A549 (cell line): ENCODE measurements around the gene SMTN. TPM values are rescaled to one million over a fixed set of nuclear protein-coding genes. Genes with fewer than 3 reads are reported as not detected.
"Not testable (repeated sequence)": the region's sequence is repeated elsewhere in the genome, so short reads cannot be mapped to it uniquely, and the experiment has no call there.

ENCODE experiments used
- ATAC-seq, 2 experiments: fragments of 200-7000 bp in 1 of 2; fragments of >200 bp in 1 of 2; cut with Nextera tagmentation in 1 of 2; cut with Tn5 transposase in 1 of 2; 3 replicates each; pipeline versions ENCODE4 v1.8.0 to v1.9.1; 2018 to 2020; ENCODE audit warnings: mild to moderate bottlenecking in 1 of 2, moderate library complexity in 1 of 2
- CTCF ChIA-PET: fragments of 300-600 bp; sonication (Branson Sonifier 250); formaldehyde crosslinking; extraction: SDS; loops from one replicate; lab custom pipeline; 2021; ENCODE audit warnings: antibody characterized with exemption, inconsistent platforms; lab: Yijun Ruan, JAX
- POLR2A ChIA-PET: fragments of 350-600 bp; formaldehyde crosslinking; extraction: SDS; loops from one replicate; lab custom pipeline; 2021; ENCODE audit warnings: antibody characterized with exemption, inconsistent platforms; lab: Yijun Ruan, JAX
- DNase-seq, 2 experiments: peaks; one replicate each; pipeline versions ENCODE4 v3.0.0 to v3.0.0-alpha.2; 2011 to 2016; ENCODE audit warnings: low read depth in 1 of 2, low spot score in 1 of 2
- FAIRE-seq: peaks from 2 replicates; lab custom pipeline; 2011; peaks lifted over from hg19 to GRCh38; lab: Jason Lieb, UNC
- H3K27ac ChIP-seq, 2 experiments: fragments of >200 bp; sonication (Bioruptor Twin); formaldehyde crosslinking; 3 replicates each; pipeline ENCODE4 v1.5.1; 2016 to 2017
- H3K4me1 ChIP-seq: fragments of >200 bp; sonication (Bioruptor Twin); formaldehyde crosslinking; 3 replicates; pipeline ENCODE4 v1.6.1; 2016
- H3K4me2 ChIP-seq: fragments of >200 bp; sonication (Bioruptor Twin); formaldehyde crosslinking; 3 replicates; pipeline ENCODE4 v1.6.1; 2016
- H3K4me3 ChIP-seq: fragments of >200 bp; sonication (Bioruptor Twin); formaldehyde crosslinking; 3 replicates; pipeline ENCODE4 v1.5.1; 2016
- H3K9me3 ChIP-seq: fragments of >200 bp; sonication (Bioruptor Twin); formaldehyde crosslinking; 3 replicates; pipeline ENCODE4 v1.6.1; 2016
- ATOH8 ChIP-seq: fragments of 250-450 bp; sonication (Bioruptor Pico); IDR thresholded peaks from 2 replicates; pipeline ENCODE4 v1.5.0; 2020; ENCODE audit warnings: low read depth, mild to moderate bottlenecking, moderate library complexity
- CBX8 ChIP-seq: fragments of 200-600 bp; sonication (generic); IDR thresholded peaks from 2 replicates; pipeline ENCODE4 v1.6.1; 2016
- CEBPB ChIP-seq, 2 experiments: fragments of >200 bp in 1 of 2; sonication (Bioruptor Twin) in 1 of 2; formaldehyde crosslinking in 1 of 2; IDR thresholded peaks; 2 replicates each; pipeline ENCODE4 v1.6.1; 2012 to 2016
- EHF ChIP-seq: fragments of 250-450 bp; sonication (Bioruptor Pico); IDR thresholded peaks from 2 replicates; pipeline ENCODE4 v1.5.0; 2020; ENCODE audit warnings: mild to moderate bottlenecking
- EHMT2 ChIP-seq: fragments of 200-600 bp; sonication (generic); IDR thresholded peaks from 2 replicates; pipeline ENCODE4 v1.6.1; 2016; ENCODE audit warnings: antibody characterized with exemption, low read depth, mild to moderate bottlenecking, moderate library complexity
- EP300 ChIP-seq, 2 experiments: fragments of >200 bp; sonication (Bioruptor Twin); formaldehyde crosslinking; IDR thresholded peaks; 2 replicates in 1 of 2; 3 replicates in 1 of 2; pipeline ENCODE4 v1.6.1; 2016 to 2017
- FOSL2 ChIP-seq, 2 experiments: fragments of 450-650 bp in 1 of 2; fragments of >200 bp in 1 of 2; sonication (Bioruptor Twin) in 1 of 2; formaldehyde crosslinking; IDR thresholded peaks; 2 replicates each; pipeline versions ENCODE4 v1.5.0 to v1.6.1; 2016 to 2020; ENCODE audit warnings: mild to moderate bottlenecking in 1 of 2, moderate library complexity in 1 of 2
- GATA3 ChIP-seq: IDR thresholded peaks from 2 replicates; pipeline ENCODE4 v1.6.1; 2012; ENCODE audit warnings: borderline replicate concordance
- HDAC2 ChIP-seq: fragments of 200-600 bp; sonication (generic); IDR thresholded peaks from 2 replicates; pipeline ENCODE4 v1.6.1; 2016
- HEYL ChIP-seq: fragments of 250-450 bp; sonication (Bioruptor Pico); IDR thresholded peaks from 2 replicates; pipeline ENCODE4 v1.8.0; 2021; ENCODE audit warnings: mild to moderate bottlenecking, moderate library complexity
- HMGXB4 ChIP-seq: fragments of 250-450 bp; sonication (Bioruptor Pico); IDR thresholded peaks from 2 replicates; pipeline ENCODE4 v1.5.0; 2021; ENCODE audit warnings: mild to moderate bottlenecking, moderate library complexity, borderline replicate concordance
- HOXA7 ChIP-seq: fragments of 250-450 bp; sonication (Bioruptor Pico); IDR thresholded peaks from 2 replicates; pipeline ENCODE4 v1.5.0; 2020; ENCODE audit warnings: mild to moderate bottlenecking, moderate library complexity
- HOXB13 ChIP-seq: fragments of 250-450 bp; sonication (Bioruptor Pico); IDR thresholded peaks from 2 replicates; pipeline ENCODE4 v1.5.0; 2020; ENCODE audit warnings: low read depth, mild to moderate bottlenecking, moderate library complexity
- HOXB5 ChIP-seq: fragments of 250-450 bp; sonication (Bioruptor Pico); IDR thresholded peaks from 2 replicates; pipeline ENCODE4 v1.5.0; 2020; ENCODE audit warnings: mild to moderate bottlenecking, moderate library complexity
- JUNB ChIP-seq: fragments of >200 bp; sonication (Bioruptor Twin); formaldehyde crosslinking; IDR thresholded peaks from 2 replicates; pipeline ENCODE4 v1.6.1; 2016
- MAFK ChIP-seq: fragments of 450-650 bp; IDR thresholded peaks from 2 replicates; pipeline ENCODE4 v1.6.1; 2014; ENCODE audit not compliant: partially characterized antibody
- MAX ChIP-seq: IDR thresholded peaks from 2 replicates; pipeline ENCODE4 v1.6.1; 2012
- MAZ ChIP-seq: fragments of 150-350 bp; IDR thresholded peaks from 2 replicates; pipeline ENCODE4 v1.6.1; 2014; ENCODE audit warnings: antibody characterized with exemption, low read depth, low read length, borderline replicate concordance
- MYC ChIP-seq: IDR thresholded peaks from 2 replicates; pipeline ENCODE4 v1.6.1; 2012; ENCODE audit warnings: mild to moderate bottlenecking, inconsistent platforms, low read length, improper control_type of control experiment, borderline replicate concordance
- NFE2L2 ChIP-seq: fragments of 150-350 bp; conservative IDR thresholded peaks from 2 replicates; pipeline ENCODE4 v1.6.1; 2014; ENCODE audit warnings: low read length
- NPAS2 ChIP-seq: fragments of 250-450 bp; sonication (Bioruptor Pico); IDR thresholded peaks from 2 replicates; pipeline ENCODE4 v1.8.0; 2022; ENCODE audit warnings: mild to moderate bottlenecking, moderate library complexity, borderline replicate concordance
- REST ChIP-seq: fragments of 200-600 bp; sonication (generic); IDR thresholded peaks from 2 replicates; pipeline ENCODE4 v1.6.1; 2016; ENCODE audit warnings: antibody characterized with exemption, mild to moderate bottlenecking, moderate library complexity
- RFX5 ChIP-seq: fragments of 450-650 bp; IDR thresholded peaks from 2 replicates; pipeline ENCODE4 v1.7.1; 2014; ENCODE audit warnings: antibody characterized with exemption, mild to moderate bottlenecking, moderate library complexity
- TP53 ChIP-seq: fragments of 250-450 bp; sonication (Bioruptor Pico); IDR thresholded peaks from 2 replicates; pipeline ENCODE4 v1.5.0; 2021; ENCODE audit warnings: mild to moderate bottlenecking, moderate library complexity
- USF2 ChIP-seq: fragments of 450-650 bp; IDR thresholded peaks from 2 replicates; pipeline ENCODE4 v1.6.1; 2014; ENCODE audit warnings: antibody characterized with exemption
- ZC3H11A ChIP-seq: fragments of 450-650 bp; IDR thresholded peaks from 2 replicates; pipeline ENCODE4 v1.6.1; 2014; ENCODE audit warnings: antibody characterized with exemption, mild to moderate bottlenecking
- ZSCAN20 ChIP-seq: fragments of 250-450 bp; sonication (Bioruptor Pico); IDR thresholded peaks from 2 replicates; pipeline ENCODE4 v1.8.0; 2022; ENCODE audit warnings: mild to moderate bottlenecking, moderate library complexity
- WGBS: methylation state at CpG from one replicate; pipeline ENCODE4 v1.1.6; 2017; ENCODE audit errors: missing lambda C conversion rate; 5-methylcytosine and 5-hydroxymethylcytosine counted together
- polyA plus RNA-seq, 4 experiments: library from polyadenylated mRNA; depleted of rRNA in 3 of 4; stranded (reverse); fragments of >200 nt; fragmentation: RNase III in 1 of 4; extraction: RNeasy Plus Mini Kit Qiagen cat#74134 plus additional on column Dnase treatment in 1 of 4; gene quantifications; 2 replicates in 3 of 4; 3 replicates in 1 of 4; pipeline ENCODE4 v1.2.3, GENCODE V29; 2011 to 2017

The SMTN gene
- polyA plus RNA-seq, 2 of the 4 experiments (the other 2 are of a cell fraction) = 12.7 to 33.1 TPM

- TF ChIP-seq NPAS2 (CRISPR knock-in tag) = no peak
- TF ChIP-seq ZSCAN20 = no peak
- TF ChIP-seq ATOH8 = no peak
- no peak for TF ChIP-seq HEYL (CRISPR knock-in tag)
- peak; percentile 32; the same call in 1 of the 2 replicates for TF ChIP-seq FOSL2 (IDR thresholded peaks at IDR 0.05)
- TF ChIP-seq FOSL2 (CRISPR knock-in tag; IDR thresholded peaks at IDR 0.05) = peak; percentile 92
- no peak for TF ChIP-seq RFX5
- TF ChIP-seq GATA3 = peak; percentile 86
- TF ChIP-seq HOXB13 (CRISPR knock-in tag) = no peak
- TF ChIP-seq ZC3H11A = no peak
- peak; percentile 64; the same call in 1 of the 2 replicates for TF ChIP-seq JUNB
- no peak for TF ChIP-seq USF2
- no peak for TF ChIP-seq HMGXB4 (CRISPR knock-in tag)
- TF ChIP-seq CBX8 = no peak
- TF ChIP-seq TP53 (CRISPR knock-in tag) = no peak
- TF ChIP-seq REST = no peak
- TF ChIP-seq MYC = no peak
- peak; percentile 96 for TF ChIP-seq HDAC2
- no peak for TF ChIP-seq HOXA7
- TF ChIP-seq MAX = peak; percentile 91
- TF ChIP-seq, all 56 proteins: peak for 17
These were observed 25.4 kb upstream of the SMTN start (continued) for GRCh38 chr22:31055635-31056159.

GRCh38 chr22:31056986-31057599, 24.0 kb upstream of the SMTN start:
- 87% methylated on average over 5 of the region's 5 CpGs for WGBS
- H3K4me3 ChIP-seq = no peak overlapping the region
- peak overlapping the region; percentile 70; the same call in 2 of the 3 replicates for H3K4me2 ChIP-seq
- ChIA-PET CTCF (interaction anchor here (1.2 to 5.6 kb wide), 5 partner anchors 10 to 175 kb away, joined by 3 to 34 read pairs (median 5); no protein-coding TSS in a partner anchor), POLR2A (interaction anchor here (0.6 kb wide), 1 partner anchor 65 kb away, joined by 3 read pairs; no protein-coding TSS in a partner anchor)
- no peak for DNase-seq
- H3K4me1 ChIP-seq = peaks cover 59% of the 10 kb centered on the region
- no peaks in the 10 kb centered on the region for H3K9me3 ChIP-seq
- H3K27ac ChIP-seq = peak overlapping the region; percentile 75 to 93
- no peak for FAIRE-seq
- ATAC-seq = no peak
- TF ChIP-seq MAZ = no peak
- TF ChIP-seq EHF (CRISPR knock-in tag) = no peak
- TF ChIP-seq EHMT2 = no peak
- no peak for TF ChIP-seq NPAS2 (CRISPR knock-in tag)
- TF ChIP-seq CEBPB (IDR thresholded peaks at IDR 0.05) = no peak
- no peak for TF ChIP-seq HDAC2
- TF ChIP-seq MAFK = no peak
- no peak for TF ChIP-seq HOXB5 (CRISPR knock-in tag)
- TF ChIP-seq FOSL2 (IDR thresholded peaks at IDR 0.05) = no peak
- no peak for TF ChIP-seq FOSL2 (CRISPR knock-in tag; IDR thresholded peaks at IDR 0.05)
- TF ChIP-seq NFE2L2 = no peak
- no peak for TF ChIP-seq EP300 (IDR thresholded peaks at IDR 0.05)

GRCh38 chr22:31059663-31060062, 21.5 kb upstream of the SMTN start:
- CTCF ChIA-PET, POLR2A ChIA-PET, H3K4me3 ChIP-seq, DNase-seq, FAIRE-seq, ATAC-seq, H3K9me3 ChIP-seq: not testable (repeated sequence)
- Histone ChIP-seq H3K4me1 (peaks cover 51% of the 10 kb centered on the region), H3K4me2 (peak overlapping the region; percentile 12; the same call in 1 of the 3 replicates), H3K27ac (peak overlapping the region; percentile 58 to 80)
- WGBS = 65% methylated on average over 6 of the region's 6 CpGs
